Nasal cavity respiratory epithelium epithelial cell of viscerocranial mucosa (primary cell): ENCODE results near the gene ZFP91. TPM values are rescaled to one million over a fixed set of nuclear protein-coding genes. Genes with fewer than 3 reads are reported as not detected.

ENCODE experiments used
- total RNA-seq: library from RNA; depleted of rRNA; stranded (reverse); fragments of >200 nt; gene quantifications from 2 replicates; pipeline ENCODE4 v1.2.3, GENCODE V29; 2014

Gene ZFP91
- 69.5 and 70.4 TPM in 2 replicates for total RNA-seq

GRCh38 chr11:58578635-58579191 is at the start of gene ZFP91:
Gene ZFP91, plus strand, starts transcription at chr11:58579063. Its CDS starts 219 bp downstream, at chr11:58579282.

DNA sequence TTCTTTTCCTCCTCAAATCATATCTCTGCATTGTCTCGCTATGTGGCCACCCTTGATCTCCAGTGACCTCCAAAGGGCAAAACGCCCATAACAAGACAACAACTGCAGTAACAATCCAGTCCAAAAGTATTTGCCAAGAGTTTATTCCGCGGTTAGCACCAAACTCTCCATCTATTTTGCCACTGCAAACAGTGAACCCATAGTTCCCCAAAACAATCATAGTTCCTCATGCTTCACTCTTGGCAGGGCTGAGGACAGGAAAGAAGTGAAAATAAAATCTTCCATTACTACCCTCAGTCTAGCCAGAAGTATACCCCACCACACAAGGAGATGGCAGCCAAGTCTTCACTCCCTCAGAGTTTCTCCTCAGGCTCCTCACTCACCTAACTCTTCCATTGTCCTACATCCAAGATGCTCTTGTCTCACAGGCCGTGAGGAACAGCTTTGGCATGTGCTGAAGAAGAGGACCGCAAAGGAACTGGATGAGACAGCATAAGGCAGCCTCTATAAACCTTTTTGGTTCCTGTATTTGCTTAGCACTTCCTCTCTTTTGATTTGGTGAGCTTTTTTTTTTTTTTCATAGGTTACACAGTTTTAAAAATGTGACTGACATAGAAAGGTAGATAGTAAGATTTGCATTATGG is 3.4 kb upstream of the ZFP91 start, which contains the start of gene LPXN:
Gene LPXN (minus strand): TSS at position 480 of the 644 bp plus-strand sequence. CDS start 84 bp downstream, at position 396.

GRCh38 chr11:58622344-58622743 is 43.5 kb downstream of the ZFP91 start, which contains the start of gene CNTF:
Gene CNTF, plus strand, starts transcription at chr11:58622665. Its CDS starts 88 bp downstream, at chr11:58622753.

Other genes with a start within 250 kb of the ZFP91 start
- gene OR5B17, start 220.0 kb upstream of the ZFP91 start, total RNA-seq: not detected in 2 replicates
- not detected in 2 replicates for gene OR5B3, start 172.2 kb upstream of the ZFP91 start, total RNA-seq
- gene OR5B2, start 150.9 kb upstream of the ZFP91 start, total RNA-seq: not detected in 2 replicates
- gene OR5B12, start 136.8 kb upstream of the ZFP91 start, total RNA-seq: not detected in 2 replicates
- not detected in 2 replicates for gene OR5B21, start 71.0 kb upstream of the ZFP91 start, total RNA-seq
- gene LPXN, start 3.2 kb upstream of the ZFP91 start, total RNA-seq: 2.4 and 2.5 TPM in 2 replicates
- gene CNTF, start 43.6 kb downstream of the ZFP91 start, total RNA-seq: 1.4 and 2.4 TPM in 2 replicates
- gene GLYAT, start 152.9 kb downstream of the ZFP91 start, total RNA-seq: not detected in 2 replicates